ENCODE data around the gene CSNK1D. TPM values are rescaled to one million over a fixed set of nuclear protein-coding genes. Genes with fewer than 3 reads are reported as not detected.

The CSNK1D gene
- total and polyA plus RNA-seq, 10 of the 15 experiments (the other 5 are each of a cell fraction or from before 2014, with no cell fraction given), result 5.7 to 105 (median 58.1) TPM

- TF ChIP-seq CTCF (IDR thresholded peaks at IDR 0.05 in 2 of 3, conservative IDR thresholded peaks at IDR 0.05 in 1 of 3; ENCODE audit: control insufficient read depth in 2 of 3, extremely low read depth in 1 of 3, insufficient read depth in 1 of 3, low read depth in 3 of 3, low read length in 3 of 3) (no peak), TAF1 (IDR thresholded peaks at IDR 0.05; ENCODE audit: borderline replicate concordance, low read depth, low read length) (peak; percentile 86), SIN3A (IDR thresholded peaks at IDR 0.05; ENCODE audit: low read depth, low read length) (no peak), RBBP5 (conservative IDR thresholded peaks at IDR 0.05) (no peak), JUND (IDR thresholded peaks at IDR 0.05; ENCODE audit: low read depth, low read length) (peak; percentile 24; the same call in 1 of the 2 replicates), RAD51 (IDR thresholded peaks at IDR 0.05) (no peak)
- TF ChIP-seq, protein P1, sequence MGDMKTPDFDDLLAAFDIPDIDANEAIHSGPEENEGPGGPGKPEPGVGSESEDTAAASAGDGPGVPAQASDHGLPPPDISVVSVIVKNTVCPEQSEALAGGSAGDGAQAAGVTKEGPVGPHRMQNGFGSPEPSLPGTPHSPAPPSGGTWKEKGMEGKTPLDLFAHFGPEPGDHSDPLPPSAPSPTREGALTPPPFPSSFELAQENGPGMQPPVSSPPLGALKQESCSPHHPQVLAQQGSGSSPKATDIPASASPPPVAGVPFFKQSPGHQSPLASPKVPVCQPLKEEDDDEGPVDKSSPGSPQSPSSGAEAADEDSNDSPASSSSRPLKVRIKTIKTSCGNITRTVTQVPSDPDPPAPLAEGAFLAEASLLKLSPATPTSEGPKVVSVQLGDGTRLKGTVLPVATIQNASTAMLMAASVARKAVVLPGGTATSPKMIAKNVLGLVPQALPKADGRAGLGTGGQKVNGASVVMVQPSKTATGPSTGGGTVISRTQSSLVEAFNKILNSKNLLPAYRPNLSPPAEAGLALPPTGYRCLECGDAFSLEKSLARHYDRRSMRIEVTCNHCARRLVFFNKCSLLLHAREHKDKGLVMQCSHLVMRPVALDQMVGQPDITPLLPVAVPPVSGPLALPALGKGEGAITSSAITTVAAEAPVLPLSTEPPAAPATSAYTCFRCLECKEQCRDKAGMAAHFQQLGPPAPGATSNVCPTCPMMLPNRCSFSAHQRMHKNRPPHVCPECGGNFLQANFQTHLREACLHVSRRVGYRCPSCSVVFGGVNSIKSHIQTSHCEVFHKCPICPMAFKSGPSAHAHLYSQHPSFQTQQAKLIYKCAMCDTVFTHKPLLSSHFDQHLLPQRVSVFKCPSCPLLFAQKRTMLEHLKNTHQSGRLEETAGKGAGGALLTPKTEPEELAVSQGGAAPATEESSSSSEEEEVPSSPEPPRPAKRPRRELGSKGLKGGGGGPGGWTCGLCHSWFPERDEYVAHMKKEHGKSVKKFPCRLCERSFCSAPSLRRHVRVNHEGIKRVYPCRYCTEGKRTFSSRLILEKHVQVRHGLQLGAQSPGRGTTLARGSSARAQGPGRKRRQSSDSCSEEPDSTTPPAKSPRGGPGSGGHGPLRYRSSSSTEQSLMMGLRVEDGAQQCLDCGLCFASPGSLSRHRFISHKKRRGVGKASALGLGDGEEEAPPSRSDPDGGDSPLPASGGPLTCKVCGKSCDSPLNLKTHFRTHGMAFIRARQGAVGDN (IDR thresholded peaks at IDR 0.05), result peak; percentile 71
Observed at GRCh38 chr17:82273327-82274133, at the start of gene CSNK1D (continued).

Data from GM12878 (cell line).